SK-N-SH (cell line): ENCODE results near the gene CYP2W1. TPM values are rescaled to one million over a fixed set of nuclear protein-coding genes. Genes with fewer than 3 reads are reported as not detected.

ENCODE experiments used
- CTCF ChIA-PET: fragments of 300-600, 350-600 bp; formaldehyde crosslinking; extraction: SDS; loops from one replicate; lab custom pipeline; 2021; lab: Yijun Ruan, JAX
- POLR2A ChIA-PET: fragments of 350-600 bp; sonication (Branson Sonifier 250); formaldehyde crosslinking; extraction: SDS; loops from one replicate; lab custom pipeline; 2020; ENCODE audit warnings: antibody characterized with exemption, inconsistent platforms; lab: Yijun Ruan, JAX
- DNase-seq: peaks from one replicate; pipeline ENCODE4 v3.0.0; 2012
- H2AFZ ChIP-seq: fragments of 200-600 bp; sonication (generic); 2 replicates; pipeline ENCODE4 v1.8.1; 2016; ENCODE audit warnings: antibody characterized with exemption, mild to moderate bottlenecking, low read depth
- H3F3A ChIP-seq: fragments of 200-600 bp; sonication (generic); replicated peaks from 2 replicates; pipeline ENCODE3; 2016; ENCODE audit warnings: antibody characterized with exemption, mild to moderate bottlenecking; ENCODE audit not compliant: insufficient read depth
- H3K27ac ChIP-seq, 2 experiments: fragments of 200-500 bp in 1 of 2; fragments of 200-600 bp in 1 of 2; sonication (Bioruptor generic) in 1 of 2; sonication (generic), shearing (Covaris generic) in 1 of 2; 2 replicates each; pipeline versions ENCODE4 v1.5.1 to v1.6.1; 2014 to 2016; ENCODE audit warnings: low read depth in 2 of 2, inconsistent platforms in 1 of 2, low read length in 1 of 2, mild to moderate bottlenecking in 1 of 2, mixed read lengths in 1 of 2
- H3K27me3 ChIP-seq: fragments of 200-600 bp; sonication (generic), shearing (Covaris generic); 2 replicates; pipeline ENCODE4 v1.6.1; 2016; ENCODE audit warnings: mixed run types; ENCODE audit not compliant: insufficient read depth
- H3K36me3 ChIP-seq, 2 experiments: fragments of 200-500 bp in 1 of 2; fragments of 200-600 bp in 1 of 2; sonication (Bioruptor generic) in 1 of 2; sonication (generic) in 1 of 2; replicated peaks in 1 of 2; 2 replicates each; pipeline versions ENCODE3 to v1.5.1; 2014 to 2016; ENCODE audit warnings: low read length in 1 of 2, mild to moderate bottlenecking in 1 of 2; ENCODE audit not compliant: insufficient read depth in 2 of 2, control insufficient read depth in 1 of 2
- H3K4me1 ChIP-seq, 2 experiments: fragments of 200-500 bp in 1 of 2; fragments of 200-600 bp in 1 of 2; sonication (Bioruptor generic) in 1 of 2; sonication (generic), shearing (Covaris generic) in 1 of 2; 2 replicates each; pipeline versions ENCODE4 v1.5.1 to v1.6.1; 2014 to 2016; ENCODE audit warnings: low read depth in 1 of 2, low read length in 1 of 2, mixed run types in 1 of 2; ENCODE audit not compliant: insufficient read depth in 2 of 2, control insufficient read depth in 1 of 2
- H3K4me2 ChIP-seq: fragments of 200-600 bp; sonication (generic), shearing (Covaris generic); 2 replicates; pipeline ENCODE4 v1.6.1; 2017; ENCODE audit warnings: mixed run types
- H3K4me3 ChIP-seq, 2 experiments: fragments of 200-500 bp in 1 of 2; fragments of 200-600 bp in 1 of 2; sonication (Bioruptor generic) in 1 of 2; sonication (generic), shearing (Covaris generic) in 1 of 2; 2 replicates each; pipeline versions ENCODE4 v1.5.1 to v1.8.1; 2014 to 2016; ENCODE audit warnings: low read depth in 2 of 2, inconsistent platforms in 1 of 2, low read length in 1 of 2, mild to moderate bottlenecking in 1 of 2, mixed read lengths in 1 of 2, moderate library complexity in 1 of 2
- H3K79me2 ChIP-seq: fragments of 200-600 bp; sonication (generic); 2 replicates; pipeline ENCODE4 v1.8.1; 2017; ENCODE audit warnings: mild to moderate bottlenecking; ENCODE audit not compliant: insufficient read depth
- H3K9ac ChIP-seq: fragments of 200-600 bp; sonication (generic); 2 replicates; pipeline ENCODE4 v1.6.1; 2017; ENCODE audit warnings: mixed run types
- H3K9me2 ChIP-seq: fragments of 200-600 bp; sonication (generic); 2 replicates; pipeline ENCODE4 v1.6.1; 2017; ENCODE audit warnings: mixed run types
- H3K9me3 ChIP-seq: fragments of 200-600 bp; sonication (generic); 2 replicates; pipeline ENCODE4 v1.6.1; 2017; ENCODE audit warnings: mixed run types, mild to moderate bottlenecking, moderate library complexity
- H4K20me1 ChIP-seq: fragments of 200-600 bp; sonication (generic); 2 replicates; pipeline ENCODE4 v1.6.1; 2017; ENCODE audit warnings: mild to moderate bottlenecking, mixed run types; ENCODE audit not compliant: insufficient read depth
- CTCF ChIP-seq: fragments of 200-600 bp; sonication (generic); IDR thresholded peaks from 2 replicates; pipeline ENCODE4 v1.6.1; 2017; ENCODE audit warnings: antibody characterized with exemption, mild to moderate bottlenecking, moderate library complexity
- EP300 ChIP-seq, 2 experiments: IDR thresholded peaks; 2 replicates each; pipeline versions ENCODE4 v1.4.0 to v1.6.1; 2012; ENCODE audit warnings: borderline replicate concordance in 1 of 2, low read depth in 1 of 2, low read length in 1 of 2
- FOSL2 ChIP-seq: IDR thresholded peaks from 2 replicates; pipeline ENCODE4 v1.4.0; 2012; ENCODE audit warnings: low read depth, mild to moderate bottlenecking, moderate library complexity, borderline replicate concordance
- IRF3 ChIP-seq: fragments of 150-350 bp; IDR thresholded peaks from 2 replicates; pipeline ENCODE4 v1.6.1; 2016; ENCODE audit warnings: mild to moderate bottlenecking, low read depth, low read length
- MEF2A ChIP-seq: IDR thresholded peaks from 2 replicates; pipeline ENCODE4 v1.4.0; 2012; ENCODE audit warnings: low read depth, borderline replicate concordance
- MXI1 ChIP-seq: IDR thresholded peaks from 2 replicates; pipeline ENCODE4 v1.6.1; 2012; ENCODE audit warnings: mild to moderate bottlenecking, low read depth, low read length, improper control_type of control experiment
- PBX3 ChIP-seq: IDR thresholded peaks from 2 replicates; pipeline ENCODE4; 2012
- POLR2AphosphoS5 ChIP-seq: IDR thresholded peaks from 2 replicates; pipeline ENCODE4 v1.6.1; 2012; ENCODE audit warnings: low read depth, low read length
- RAD21 ChIP-seq: IDR thresholded peaks from 2 replicates; pipeline ENCODE4 v1.6.1; 2012; ENCODE audit warnings: mild to moderate bottlenecking, low read length
- RCOR1 ChIP-seq: fragments of 150-350 bp; IDR thresholded peaks from 2 replicates; pipeline ENCODE4 v1.6.1; 2017; ENCODE audit warnings: antibody characterized with exemption, low read length
- SIN3A ChIP-seq: IDR thresholded peaks from 2 replicates; pipeline ENCODE4 v1.6.1; 2012; ENCODE audit warnings: low read depth, mild to moderate bottlenecking, low read length, moderate library complexity, borderline replicate concordance
- TCF12 ChIP-seq: IDR thresholded peaks from 2 replicates; pipeline ENCODE4 v1.4.0; 2012
- TEAD4 ChIP-seq: IDR thresholded peaks from 2 replicates; pipeline ENCODE4 v1.4.0; 2012; ENCODE audit warnings: mild to moderate bottlenecking, borderline replicate concordance; ENCODE audit not compliant: insufficient read depth
- YY1 ChIP-seq: IDR thresholded peaks from 2 replicates; pipeline ENCODE4 v1.4.0; 2012; ENCODE audit warnings: low read depth, mild to moderate bottlenecking
- WGBS: methylation state at CpG from one replicate; pipeline ENCODE4 v1.1.6; 2017; ENCODE audit warnings: low lambda C conversion rate; 5-methylcytosine and 5-hydroxymethylcytosine counted together
- polyA plus RNA-seq, 3 experiments: library from polyadenylated mRNA; depleted of rRNA; stranded (reverse); fragments of >200 nt; gene quantifications; 2 replicates each; pipeline ENCODE4 v1.2.3, GENCODE V29; 2012
- TF ChIP-seq, protein P1 (sequence below): IDR thresholded peaks from 2 replicates; pipeline ENCODE4 v1.4.0; 2012; ENCODE audit warnings: low read depth, borderline replicate concordance

The CYP2W1 gene
- polyA plus RNA-seq, 1 of the 3 experiments (the other 2 are of a cell fraction): 0.10 TPM

GRCh38 chr7:967361-968082 is 15.5 kb upstream of the CYP2W1 start:
- POLR2A ChIA-PET: interaction anchor here (0.5 to 1.1 kb wide), 2 partner anchors 8 to 104 kb away, joined by 3 to 6 read pairs; partner anchors contain the start of gene COX19

More at GRCh38 chr7:967361-968082, 15.5 kb upstream of the CYP2W1 start:
- peaks cover 26 to 49% of the 10 kb centered on the region in 2 experiments for H3K36me3 ChIP-seq
- no peak overlapping the region for H2AFZ ChIP-seq
- CTCF ChIA-PET: interaction anchor here (1.0 to 2.3 kb wide), 8 partner anchors 9 to 216 kb away, joined by 3 to 15 read pairs (median 4); no protein-coding TSS in a partner anchor
- WGBS: 96% methylated on average over 39 of the region's 39 CpGs
- no peak overlapping the region for H3K4me2 ChIP-seq
- H3K9me3 ChIP-seq: no peaks in the 10 kb centered on the region
- no peaks in the 10 kb centered on the region for H3K9me2 ChIP-seq
- H3F3A ChIP-seq: peaks cover 12% of the 10 kb centered on the region
- H4K20me1 ChIP-seq: peaks cover 53% of the 10 kb centered on the region
- peaks cover 40% of the 10 kb centered on the region for H3K79me2 ChIP-seq
- DNase-seq: no peak
- H3K27me3 ChIP-seq: no peaks in the 10 kb centered on the region
- no peak overlapping the region for H3K9ac ChIP-seq
- no peak overlapping the region for H3K4me3 ChIP-seq
- TF ChIP-seq PBX3 (no peak), EP300 (IDR thresholded peaks at IDR 0.05; ENCODE audit: borderline replicate concordance in 1 of 2, low read depth in 1 of 2, low read length in 1 of 2) (no peak), CTCF (no peak), IRF3 (no peak), TCF12 (no peak), POLR2AphosphoS5 (no peak), MXI1 (no peak), YY1 (no peak), TEAD4 (no peak), RAD21 (no peak), MEF2A (no peak), RCOR1 (no peak), FOSL2 (no peak), SIN3A (no peak)
- TF ChIP-seq, protein P1, sequence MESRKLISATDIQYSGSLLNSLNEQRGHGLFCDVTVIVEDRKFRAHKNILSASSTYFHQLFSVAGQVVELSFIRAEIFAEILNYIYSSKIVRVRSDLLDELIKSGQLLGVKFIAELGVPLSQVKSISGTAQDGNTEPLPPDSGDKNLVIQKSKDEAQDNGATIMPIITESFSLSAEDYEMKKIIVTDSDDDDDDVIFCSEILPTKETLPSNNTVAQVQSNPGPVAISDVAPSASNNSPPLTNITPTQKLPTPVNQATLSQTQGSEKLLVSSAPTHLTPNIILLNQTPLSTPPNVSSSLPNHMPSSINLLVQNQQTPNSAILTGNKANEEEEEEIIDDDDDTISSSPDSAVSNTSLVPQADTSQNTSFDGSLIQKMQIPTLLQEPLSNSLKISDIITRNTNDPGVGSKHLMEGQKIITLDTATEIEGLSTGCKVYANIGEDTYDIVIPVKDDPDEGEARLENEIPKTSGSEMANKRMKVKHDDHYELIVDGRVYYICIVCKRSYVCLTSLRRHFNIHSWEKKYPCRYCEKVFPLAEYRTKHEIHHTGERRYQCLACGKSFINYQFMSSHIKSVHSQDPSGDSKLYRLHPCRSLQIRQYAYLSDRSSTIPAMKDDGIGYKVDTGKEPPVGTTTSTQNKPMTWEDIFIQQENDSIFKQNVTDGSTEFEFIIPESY: no peak
- H3K4me1 ChIP-seq: peaks cover 4 to 24% of the 10 kb centered on the region in 2 experiments; a peak in 2 of 4 replicates
- H3K27ac ChIP-seq: no peak overlapping the region
